ENCODE measurements around the gene AGTPBP1. TPM values are rescaled to one million over a fixed set of nuclear protein-coding genes. Genes with fewer than 3 reads are reported as not detected.

Gene AGTPBP1
- total RNA-seq, 2 experiments from 2014 or later, result 39.3 to 41.8 TPM

GRCh38 chr9:85521371-85522197 lies 220.2 kb downstream of the AGTPBP1 start:
- H3K36me3 Mint-ChIP-seq (ENCODE audit: low read depth), result no peaks in the 10 kb centered on the region
- peaks cover 45% of the 10 kb centered on the region for H3K27me3 Mint-ChIP-seq
- no peak overlapping the region for H3K4me3 Mint-ChIP-seq
- H3K27ac Mint-ChIP-seq, result no peak overlapping the region
- POLR2A ChIA-PET, result no interaction called here
- CTCF ChIA-PET, result no interaction called here
- no peaks in the 10 kb centered on the region for H3K9me3 Mint-ChIP-seq
- DNase-seq, result no peak
- peaks cover 9% of the 10 kb centered on the region for H3K4me1 Mint-ChIP-seq

- Mint-ChIP-seq H3K4me3 (no peak overlapping the region), H3K27ac (no peak overlapping the region), H3K4me1 (peaks cover under 1% of the 10 kb centered on the region), H3K36me3 (ENCODE audit: low read depth) (no peaks in the 10 kb centered on the region), H3K9me3 (no peaks in the 10 kb centered on the region), H3K27me3 (peaks cover 15% of the 10 kb centered on the region)
- DNase-seq, result no peak
- POLR2A ChIA-PET, result no interaction called here
- CTCF ChIA-PET, result no interaction called here
Measured at GRCh38 chr9:85516976-85517637, 224.6 kb downstream of the AGTPBP1 start.

GRCh38 chr9:85516455-85516854 lies 225.3 kb downstream of the AGTPBP1 start:
- Mint-ChIP-seq H3K36me3 (ENCODE audit: low read depth) (no peaks in the 10 kb centered on the region), H3K4me1 (no peaks in the 10 kb centered on the region), H3K9me3 (no peaks in the 10 kb centered on the region), H3K27me3 (peaks cover 11% of the 10 kb centered on the region), H3K27ac (no peak overlapping the region), H3K4me3 (no peak overlapping the region)
- no peak for DNase-seq
- ChIA-PET POLR2A (no interaction called here), CTCF (no interaction called here)

- H3K27me3 Mint-ChIP-seq, result peaks cover 7% of the 10 kb centered on the region
- POLR2A ChIA-PET, result no interaction called here
- CTCF ChIA-PET, result no interaction called here
Measured at GRCh38 chr9:85515021-85515420, 226.7 kb downstream of the AGTPBP1 start.

GRCh38 chr9:85514256-85514655 lies 227.5 kb downstream of the AGTPBP1 start:
- peaks cover 8% of the 10 kb centered on the region for H3K27me3 Mint-ChIP-seq
- no peaks in the 10 kb centered on the region for H3K36me3 Mint-ChIP-seq (ENCODE audit: low read depth)
- no peaks in the 10 kb centered on the region for H3K4me1 Mint-ChIP-seq
- POLR2A ChIA-PET, result no interaction called here
- no peak overlapping the region for H3K4me3 Mint-ChIP-seq
- H3K27ac Mint-ChIP-seq, result no peak overlapping the region
- CTCF ChIA-PET, result no interaction called here
- no peak for DNase-seq
- no peaks in the 10 kb centered on the region for H3K9me3 Mint-ChIP-seq

More at GRCh38 chr9:85515021-85515420, 226.7 kb downstream of the AGTPBP1 start:
- Mint-ChIP-seq H3K4me1 (no peaks in the 10 kb centered on the region), H3K9me3 (no peaks in the 10 kb centered on the region), H3K4me3 (no peak overlapping the region), H3K36me3 (ENCODE audit: low read depth) (no peaks in the 10 kb centered on the region), H3K27ac (no peak overlapping the region)
- DNase-seq, result no peak

GRCh38 chr9:85511746-85512145 lies 230.0 kb downstream of the AGTPBP1 start:
- Mint-ChIP-seq H3K4me1 (no peaks in the 10 kb centered on the region), H3K9me3 (no peaks in the 10 kb centered on the region), H3K27ac (no peak overlapping the region), H3K36me3 (ENCODE audit: low read depth) (no peaks in the 10 kb centered on the region), H3K4me3 (no peak overlapping the region), H3K27me3 (peaks cover 13% of the 10 kb centered on the region)
- no peak for DNase-seq
- ChIA-PET CTCF (no interaction called here), POLR2A (no interaction called here)

GRCh38 chr9:85510830-85511504 lies 230.8 kb downstream of the AGTPBP1 start:
- H3K4me1 Mint-ChIP-seq, result no peaks in the 10 kb centered on the region
- ChIA-PET POLR2A (no interaction called here), CTCF (no interaction called here)
- H3K27ac Mint-ChIP-seq, result no peak overlapping the region
- H3K36me3 Mint-ChIP-seq (ENCODE audit: low read depth), result no peaks in the 10 kb centered on the region
- H3K27me3 Mint-ChIP-seq, result peaks cover 13% of the 10 kb centered on the region
- no peak for DNase-seq
- no peak overlapping the region for H3K4me3 Mint-ChIP-seq
- H3K9me3 Mint-ChIP-seq, result no peaks in the 10 kb centered on the region

- Mint-ChIP-seq H3K27me3 (peaks cover 10% of the 10 kb centered on the region), H3K27ac (no peak overlapping the region), H3K36me3 (ENCODE audit: low read depth) (no peaks in the 10 kb centered on the region), H3K9me3 (no peaks in the 10 kb centered on the region), H3K4me3 (no peak overlapping the region), H3K4me1 (no peaks in the 10 kb centered on the region)
- DNase-seq, result no peak
- POLR2A ChIA-PET, result no interaction called here
- CTCF ChIA-PET, result no interaction called here
Measured at GRCh38 chr9:85508616-85509015, 233.1 kb downstream of the AGTPBP1 start.

GRCh38 chr9:85505612-85506011 lies 236.1 kb downstream of the AGTPBP1 start:
- no peaks in the 10 kb centered on the region for H3K9me3 Mint-ChIP-seq
- POLR2A ChIA-PET, result no interaction called here
- CTCF ChIA-PET, result no interaction called here
- peaks cover 3% of the 10 kb centered on the region for H3K4me1 Mint-ChIP-seq
- no peak overlapping the region for H3K27ac Mint-ChIP-seq
- DNase-seq, result no peak
- peaks cover 8% of the 10 kb centered on the region for H3K27me3 Mint-ChIP-seq
- H3K36me3 Mint-ChIP-seq (ENCODE audit: low read depth), result no peaks in the 10 kb centered on the region
- H3K4me3 Mint-ChIP-seq, result no peak overlapping the region

GRCh38 chr9:85502815-85503655 lies 238.7 kb downstream of the AGTPBP1 start:
- POLR2A ChIA-PET, result no interaction called here
- Mint-ChIP-seq H3K27ac (no peak overlapping the region), H3K36me3 (ENCODE audit: low read depth) (no peaks in the 10 kb centered on the region), H3K9me3 (no peaks in the 10 kb centered on the region), H3K4me1 (peaks cover 3% of the 10 kb centered on the region), H3K27me3 (peaks cover 7% of the 10 kb centered on the region), H3K4me3 (no peak overlapping the region)
- no peak for DNase-seq
- CTCF ChIA-PET, result no interaction called here

GRCh38 chr9:85501882-85502281 lies 239.9 kb downstream of the AGTPBP1 start:
- no peak for DNase-seq
- Mint-ChIP-seq H3K27ac (no peak overlapping the region), H3K4me3 (no peak overlapping the region), H3K4me1 (peaks cover 3% of the 10 kb centered on the region), H3K36me3 (ENCODE audit: low read depth) (no peaks in the 10 kb centered on the region), H3K9me3 (no peaks in the 10 kb centered on the region), H3K27me3 (peaks cover 7% of the 10 kb centered on the region)
- CTCF ChIA-PET, result no interaction called here
- POLR2A ChIA-PET, result no interaction called here

GRCh38 chr9:85501456-85501855 lies 240.3 kb downstream of the AGTPBP1 start:
- H3K36me3 Mint-ChIP-seq (ENCODE audit: low read depth), result no peaks in the 10 kb centered on the region
- no peak for DNase-seq
- no peak overlapping the region for H3K27ac Mint-ChIP-seq
- ChIA-PET POLR2A (no interaction called here), CTCF (no interaction called here)
- H3K27me3 Mint-ChIP-seq, result peaks cover 10% of the 10 kb centered on the region
- H3K9me3 Mint-ChIP-seq, result no peaks in the 10 kb centered on the region
- H3K4me3 Mint-ChIP-seq, result no peak overlapping the region
- peaks cover 3% of the 10 kb centered on the region for H3K4me1 Mint-ChIP-seq
